ENCODE results near the gene OR51B4.
"Not testable (repeated sequence)": the region's sequence is repeated elsewhere in the genome, so short reads cannot be mapped to it uniquely, and the experiment has no call there.

Gene OR51B4, protein sequence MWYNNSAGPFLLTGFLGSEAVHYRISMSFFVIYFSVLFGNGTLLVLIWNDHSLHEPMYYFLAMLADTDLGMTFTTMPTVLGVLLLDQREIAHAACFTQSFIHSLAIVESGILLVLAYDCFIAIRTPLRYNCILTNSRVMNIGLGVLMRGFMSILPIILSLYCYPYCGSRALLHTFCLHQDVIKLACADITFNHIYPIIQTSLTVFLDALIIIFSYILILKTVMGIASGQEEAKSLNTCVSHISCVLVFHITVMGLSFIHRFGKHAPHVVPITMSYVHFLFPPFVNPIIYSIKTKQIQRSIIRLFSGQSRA

DNA sequence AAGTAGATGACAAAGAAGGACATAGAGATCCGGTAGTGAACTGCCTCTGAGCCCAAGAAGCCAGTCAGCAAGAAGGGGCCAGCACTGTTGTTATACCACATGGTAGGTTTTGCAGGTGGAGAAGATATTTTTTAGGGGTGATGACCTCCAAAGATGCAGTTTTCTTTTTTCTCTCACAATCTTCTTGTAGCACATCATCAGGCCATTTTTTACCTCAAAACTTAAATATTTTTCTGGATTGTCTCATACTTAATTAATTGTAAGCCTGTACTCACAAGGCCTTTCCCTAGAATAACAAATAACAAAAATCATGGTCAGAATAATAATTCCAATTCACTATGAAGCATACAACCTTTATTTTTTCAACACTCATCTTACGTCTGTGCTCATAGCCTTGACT is at the start of gene OR51B4:
Gene OR51B4, minus strand, starts transcription at position 101 of the 400 bp plus-strand sequence. Its CDS starts 0 bp downstream, at position 101.
- DNase-seq (ENCODE audit: low spot score): no peak

DNA sequence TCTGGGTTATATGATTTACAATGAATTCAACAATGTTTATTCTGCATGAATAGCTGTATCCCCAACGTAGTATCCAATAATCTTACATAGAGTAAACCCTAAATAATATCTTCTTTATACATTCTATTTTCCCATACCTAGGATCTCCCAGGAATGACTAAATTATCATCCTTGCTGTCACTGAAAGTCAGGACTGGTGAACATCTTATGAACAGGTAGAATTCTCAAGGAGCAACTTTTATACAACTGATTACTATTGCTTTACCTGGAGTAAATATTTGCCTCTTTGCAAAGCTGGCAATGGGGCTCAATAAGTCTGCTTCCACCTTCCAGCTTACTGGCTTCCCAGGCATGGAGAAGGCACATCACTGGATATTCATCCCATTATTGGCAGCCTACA is 49.5 kb upstream of the OR51B4 start, which contains the start of gene OR51B6:
Gene OR51B6, plus strand, starts transcription at position 301 of the 400 bp plus-strand sequence. Its CDS starts 0 bp downstream, at position 301.
- DNase-seq (ENCODE audit: low spot score): no peak

DNA sequence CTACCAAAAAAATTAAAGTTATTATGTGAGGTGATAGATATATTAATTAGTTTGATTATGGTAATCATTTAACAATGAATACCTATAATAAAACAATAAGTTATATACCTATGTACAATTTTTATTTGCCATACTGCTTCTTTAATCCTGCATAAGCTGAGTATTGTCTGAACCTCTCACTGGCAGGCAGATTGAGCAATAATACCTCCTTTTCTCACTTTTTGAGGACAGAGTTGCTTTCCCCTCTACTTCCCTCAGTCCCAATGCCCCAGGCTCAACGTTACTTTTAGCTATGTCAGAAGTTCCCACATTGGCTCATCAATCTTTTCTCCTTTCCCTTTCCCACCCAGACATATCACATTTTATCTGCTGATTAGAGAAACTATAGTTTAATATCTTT is 47.8 kb upstream of the OR51B4 start:
- no peak for DNase-seq (ENCODE audit: low spot score)

DNA sequence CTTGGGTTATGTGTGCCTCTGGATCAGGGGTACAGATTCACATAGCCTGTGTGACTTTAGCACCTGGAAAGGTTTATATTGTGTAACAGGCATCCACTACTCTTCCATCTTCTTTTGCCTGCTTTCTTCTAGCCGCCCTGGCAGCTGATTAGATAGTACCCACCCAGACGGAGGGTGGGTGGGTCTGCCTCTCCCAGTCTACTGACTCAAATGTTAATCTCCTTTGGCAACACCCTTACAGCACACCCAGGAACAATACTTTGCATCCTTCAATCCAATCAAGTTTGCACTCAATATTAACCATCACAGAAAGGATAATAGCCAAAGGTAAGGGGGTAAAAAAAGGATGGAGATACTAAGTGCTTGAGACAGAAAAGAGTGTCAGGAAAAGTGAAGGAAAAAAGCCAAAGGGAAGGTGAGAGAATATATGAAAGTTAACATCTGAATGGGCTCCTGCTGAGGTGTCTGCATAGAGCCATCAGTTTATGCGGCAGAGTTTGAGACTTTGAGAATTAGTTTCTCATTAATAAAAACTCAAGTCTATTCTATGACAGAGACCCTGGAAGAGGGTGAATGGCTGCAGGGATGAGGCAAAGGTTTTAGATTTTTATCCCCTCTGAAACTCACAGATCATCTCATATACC is 46.9 kb upstream of the OR51B4 start:
- DNase-seq (ENCODE audit: low spot score): no peak

DNA sequence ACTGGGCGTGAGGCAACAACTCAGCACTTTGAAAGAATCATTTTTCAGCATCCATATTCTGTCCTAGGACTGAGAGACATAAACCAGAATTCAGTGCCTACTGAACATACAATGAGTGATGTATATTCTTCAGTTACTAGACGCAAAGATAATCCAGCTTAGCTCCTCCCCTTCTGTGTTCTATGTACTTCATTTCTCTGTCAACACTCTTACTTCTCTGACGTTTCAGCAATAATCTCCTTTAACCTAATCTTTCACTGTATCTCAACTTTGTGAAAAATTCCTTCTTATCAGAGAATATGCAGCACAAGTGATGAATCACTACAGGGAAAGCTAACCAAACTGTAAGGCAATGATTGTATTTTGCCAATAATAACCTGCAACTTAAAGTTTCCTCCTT is 44.1 kb upstream of the OR51B4 start:
- DNase-seq (ENCODE audit: low spot score): no peak

DNA sequence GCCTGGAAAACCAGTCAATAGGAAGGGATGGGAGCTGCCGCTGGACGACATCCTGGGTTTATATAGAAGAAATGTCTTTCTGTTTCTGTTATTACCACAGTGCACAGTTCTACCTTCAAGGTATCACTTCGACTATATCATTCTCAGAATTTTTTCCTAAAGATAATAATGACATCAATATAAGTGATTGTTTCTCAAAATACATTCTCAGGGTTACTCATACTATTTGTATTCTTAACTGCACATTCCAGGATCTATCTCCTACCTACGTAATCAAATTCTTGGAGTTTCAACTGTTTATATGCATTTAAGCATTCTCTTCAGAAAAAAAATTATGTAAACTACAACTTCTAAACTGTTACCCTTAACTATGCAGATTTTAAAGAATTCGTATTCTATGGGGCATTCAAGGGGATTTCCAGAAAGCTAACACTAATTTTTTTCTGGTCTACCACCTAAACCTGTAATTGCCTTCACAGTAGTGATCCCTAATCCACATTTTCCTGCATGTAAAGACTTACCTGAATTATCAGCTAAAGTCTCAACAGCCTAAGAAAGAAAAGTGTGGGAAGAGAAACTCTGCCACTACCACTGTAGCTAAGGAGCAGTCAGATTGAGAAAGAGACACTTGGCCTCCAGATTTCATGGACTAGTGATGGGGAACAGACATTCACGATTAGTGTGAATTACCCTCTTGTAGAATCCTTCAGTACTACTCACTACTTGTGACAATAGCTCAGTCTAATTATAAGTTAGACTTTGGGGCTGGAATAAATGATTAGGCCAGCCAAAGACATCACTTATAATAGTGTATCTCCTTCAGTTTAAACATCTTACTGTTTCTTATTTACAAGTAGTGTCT is 42.0 kb upstream of the OR51B4 start, which contains the start of gene OR51B5:
Gene OR51B5, minus strand, starts transcription at position 51 of the 862 bp plus-strand sequence. Its CDS starts 0 bp downstream, at position 51.
- DNase-seq (ENCODE audit: low spot score): no peak

DNA sequence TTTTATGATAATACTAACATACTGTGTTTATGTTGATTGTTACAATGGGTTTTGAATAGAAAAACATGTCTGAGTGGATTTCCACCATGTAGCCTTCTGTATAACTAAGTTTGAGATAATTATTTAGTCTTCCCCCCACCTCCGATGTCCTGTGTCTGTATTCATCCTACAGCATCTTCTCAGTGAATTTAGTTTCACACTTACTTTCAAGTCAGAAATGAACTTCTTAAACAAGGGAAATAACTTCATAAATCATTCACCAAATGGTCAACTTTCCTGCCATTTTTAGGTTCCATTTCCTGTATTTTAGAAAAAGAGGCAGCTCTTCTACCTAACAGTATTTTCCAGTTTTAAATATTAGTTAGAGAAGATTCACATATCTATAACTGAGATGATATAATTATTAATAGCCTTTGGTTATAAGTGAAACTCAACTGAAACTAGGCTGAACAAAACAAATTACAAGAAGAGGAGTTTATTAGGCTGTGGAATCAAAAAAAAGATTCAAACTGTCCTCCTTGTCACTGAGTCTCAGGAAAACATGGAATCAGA is 38.1 kb upstream of the OR51B4 start:
- no peak for DNase-seq (ENCODE audit: low spot score)

DNA sequence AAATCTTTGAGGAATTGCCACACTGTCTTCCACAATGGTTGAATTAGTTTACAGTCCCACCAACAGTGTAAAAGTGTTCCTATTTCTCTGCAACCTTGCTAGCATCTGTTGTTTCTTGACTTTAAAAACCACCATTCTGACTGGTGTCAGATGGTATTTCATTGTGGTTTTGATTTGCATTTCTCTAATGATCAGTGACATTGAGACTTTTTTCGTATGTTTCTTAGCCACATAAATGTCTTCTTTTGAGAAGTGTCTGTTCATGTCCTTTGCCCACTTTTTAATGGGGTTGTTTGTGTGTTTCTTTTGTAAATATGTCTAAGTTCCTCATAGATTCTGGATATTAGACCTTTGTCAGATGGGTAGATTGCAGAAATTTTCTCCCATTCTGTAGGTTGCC is 35.5 kb upstream of the OR51B4 start:
- DNase-seq (ENCODE audit: low spot score): not testable (repeated sequence)

DNA sequence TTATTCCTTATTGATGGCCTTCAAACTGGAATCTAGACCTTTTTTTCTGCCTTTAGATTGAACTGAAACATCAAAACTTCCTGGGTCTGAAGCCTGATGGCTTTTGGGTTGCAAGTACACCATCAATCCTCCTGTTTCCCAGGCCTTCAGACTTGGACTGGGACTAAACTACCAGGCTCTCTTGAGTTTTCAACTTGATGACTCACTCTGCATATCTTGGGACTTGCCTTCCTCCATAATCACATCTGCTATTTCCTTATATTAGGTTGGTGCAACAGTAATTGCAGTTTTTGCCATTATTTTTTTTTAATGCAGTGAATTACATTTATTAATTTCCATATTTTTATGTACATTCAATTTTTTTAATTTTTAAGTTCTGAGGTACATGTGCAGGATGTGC is 34.6 kb upstream of the OR51B4 start:
- DNase-seq (ENCODE audit: low spot score): no peak

DNA sequence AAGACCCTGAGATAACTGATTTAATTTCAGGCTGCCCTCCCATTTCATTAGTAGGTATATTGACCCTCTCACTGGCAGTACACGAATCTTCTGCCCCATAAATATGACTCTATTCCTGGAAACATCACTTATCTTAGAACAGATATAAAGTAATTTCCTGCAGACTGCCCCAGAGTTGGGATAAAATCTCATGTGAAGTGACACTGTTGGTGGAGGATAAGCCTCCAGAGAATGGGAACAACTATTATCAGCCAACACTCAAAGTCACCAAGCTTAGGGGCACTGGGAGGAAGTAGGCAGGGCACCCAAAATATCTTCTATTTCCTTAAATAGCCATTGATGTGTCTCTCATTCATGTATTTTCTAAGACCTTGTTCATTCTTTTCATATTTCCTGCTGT is 33.4 kb upstream of the OR51B4 start:
- no peak for DNase-seq (ENCODE audit: low spot score)

DNA sequence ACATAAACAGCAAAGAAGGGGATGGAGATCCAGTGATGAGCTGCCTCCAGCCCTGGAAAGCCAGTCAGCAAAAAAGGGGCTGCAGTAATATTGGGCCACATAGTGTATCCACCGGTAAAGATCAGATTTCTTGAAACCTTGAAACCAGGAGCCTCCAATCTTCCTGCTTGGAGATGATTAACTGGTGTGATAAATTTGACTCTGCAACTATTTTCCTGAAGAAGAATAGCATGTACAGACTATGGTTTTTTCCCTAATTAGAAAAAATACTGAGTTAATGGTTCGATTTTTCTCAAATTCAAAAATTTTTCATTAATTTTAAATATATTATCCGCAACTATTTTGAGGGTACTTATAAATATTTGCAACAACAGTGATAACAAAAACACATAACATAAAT is 22.5 kb upstream of the OR51B4 start, which contains the start of gene OR51B2:
Gene OR51B2, minus strand, starts transcription at position 101 of the 400 bp plus-strand sequence. Its CDS starts 0 bp downstream, at position 101.
- DNase-seq (ENCODE audit: low spot score): no peak

DNA sequence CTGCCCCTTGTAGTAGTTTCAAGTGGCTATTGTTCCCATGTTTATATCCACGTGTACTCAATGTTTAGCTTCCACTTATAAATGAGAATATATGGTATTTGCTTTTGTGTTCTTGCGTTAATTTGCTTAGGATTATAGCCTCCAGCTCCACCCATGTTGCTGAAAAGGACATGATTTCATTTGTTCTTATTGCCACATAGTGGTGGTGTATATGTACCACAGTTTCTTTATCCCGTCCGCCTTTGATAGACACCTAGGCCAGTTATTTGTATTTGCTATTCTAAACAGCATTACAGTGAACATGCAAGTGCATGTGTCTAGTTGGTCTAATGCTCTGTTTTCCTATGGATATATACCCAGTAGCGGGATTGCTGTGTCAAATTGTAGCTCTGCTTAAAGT is 15.5 kb upstream of the OR51B4 start:
- no peak for DNase-seq (ENCODE audit: low spot score)

DNA sequence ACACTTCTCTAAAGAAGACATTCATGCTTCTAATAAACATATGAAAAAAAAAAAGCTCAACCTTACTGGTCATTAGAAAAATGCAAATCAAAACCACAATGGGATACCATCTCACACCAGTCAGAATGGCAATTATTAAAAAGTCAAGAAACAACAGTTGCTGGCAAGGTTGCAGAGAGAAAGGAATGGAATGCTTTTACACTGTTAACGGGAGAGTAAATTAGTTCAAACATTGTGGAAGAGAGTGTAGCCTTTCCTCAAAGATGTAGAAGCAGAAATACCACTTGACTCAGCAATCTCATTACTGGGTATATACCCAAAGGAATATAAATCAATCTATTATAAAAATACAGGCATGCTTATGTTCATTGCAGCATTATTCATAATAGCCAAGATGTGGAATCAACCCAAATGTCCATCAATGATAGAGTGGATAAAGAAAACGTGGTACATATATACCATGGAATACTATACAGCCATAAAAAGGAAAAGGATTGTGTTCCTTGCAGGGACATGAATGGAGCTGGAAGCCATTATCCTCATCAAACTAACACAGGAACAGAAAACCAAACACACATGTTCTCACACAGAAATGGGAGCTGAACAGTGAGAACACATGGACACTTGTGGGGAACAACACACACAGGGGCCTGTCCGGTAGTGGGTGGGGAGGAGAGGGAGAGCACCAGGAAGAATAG is 11.7 kb upstream of the OR51B4 start:
- DNase-seq (ENCODE audit: low spot score): not testable (repeated sequence)

DNA sequence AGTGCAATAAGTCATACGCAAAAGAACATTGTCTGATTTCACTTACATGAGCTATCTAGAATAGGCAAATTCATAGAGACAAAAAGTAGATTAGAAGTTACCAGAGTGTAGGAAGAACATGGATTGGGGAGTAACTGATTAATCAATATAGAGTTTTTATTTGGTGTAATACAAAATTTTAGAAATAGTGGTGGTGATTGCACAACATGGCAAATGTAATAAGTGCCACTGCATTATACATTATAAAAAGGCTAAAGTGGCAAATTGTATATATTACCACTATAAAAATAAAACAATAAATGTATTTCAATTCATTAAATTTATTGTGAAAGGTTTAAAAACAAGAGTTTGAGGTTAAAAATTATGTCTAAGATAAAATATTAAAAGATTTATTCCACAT is 8.7 kb upstream of the OR51B4 start:
- no peak for DNase-seq (ENCODE audit: low spot score)

DNA sequence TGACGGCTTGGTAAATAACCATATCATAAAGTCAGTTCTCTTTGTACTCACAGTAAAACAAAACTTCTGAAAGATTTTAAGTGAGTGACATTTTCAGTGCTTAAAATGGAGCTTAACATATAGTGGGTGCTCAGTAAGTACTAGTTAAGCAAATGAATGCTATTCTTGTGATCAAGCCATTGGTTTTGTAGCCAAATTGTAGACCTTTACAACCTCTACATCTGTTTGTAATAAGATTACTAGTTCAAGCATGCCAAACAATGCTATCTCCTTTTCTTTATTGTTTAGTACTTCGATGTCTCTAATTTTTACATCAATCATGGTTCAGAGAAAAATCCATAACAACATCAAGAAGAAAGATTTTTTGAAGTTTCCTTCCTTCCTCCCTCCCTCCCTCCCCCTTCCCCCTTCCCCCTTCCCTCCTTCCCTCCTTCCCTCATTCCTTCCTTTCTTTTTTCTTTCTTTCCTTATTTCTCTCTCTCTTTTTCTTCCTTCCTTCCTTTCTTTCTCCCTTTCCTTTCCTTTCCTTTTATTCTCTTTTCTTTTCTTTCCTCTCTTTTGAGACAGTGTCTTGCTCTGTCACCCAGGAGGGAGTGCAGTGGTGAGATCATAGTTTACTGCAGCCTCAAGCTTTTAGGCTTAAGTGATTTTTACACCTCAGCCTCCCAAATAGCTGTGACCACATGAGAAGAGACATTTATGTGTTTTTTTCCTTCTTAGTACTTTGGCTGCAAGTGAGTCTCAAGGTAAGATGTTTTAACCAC is 5.7 kb upstream of the OR51B4 start:
- no peak for DNase-seq (ENCODE audit: low spot score)

DNA sequence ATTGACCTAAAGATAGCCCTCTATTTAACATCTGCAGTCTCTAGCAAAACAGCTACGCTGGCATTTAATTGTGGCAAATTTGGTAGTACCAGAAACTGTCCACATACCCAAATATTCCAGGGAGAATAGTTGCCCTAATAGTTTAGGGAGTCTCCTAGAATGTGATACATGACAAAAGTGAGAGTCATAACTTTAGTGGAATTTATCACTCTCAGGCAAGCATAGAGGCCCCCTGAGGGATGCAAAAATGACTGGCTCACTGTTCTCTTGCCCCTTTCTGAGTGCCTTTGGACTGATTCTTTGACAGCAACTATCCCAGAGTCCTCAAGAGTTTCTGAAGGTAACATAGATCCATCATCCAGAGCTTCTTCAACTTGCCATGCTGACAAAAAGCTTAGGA is 2.3 kb upstream of the OR51B4 start:
- no peak for DNase-seq (ENCODE audit: low spot score)

DNA sequence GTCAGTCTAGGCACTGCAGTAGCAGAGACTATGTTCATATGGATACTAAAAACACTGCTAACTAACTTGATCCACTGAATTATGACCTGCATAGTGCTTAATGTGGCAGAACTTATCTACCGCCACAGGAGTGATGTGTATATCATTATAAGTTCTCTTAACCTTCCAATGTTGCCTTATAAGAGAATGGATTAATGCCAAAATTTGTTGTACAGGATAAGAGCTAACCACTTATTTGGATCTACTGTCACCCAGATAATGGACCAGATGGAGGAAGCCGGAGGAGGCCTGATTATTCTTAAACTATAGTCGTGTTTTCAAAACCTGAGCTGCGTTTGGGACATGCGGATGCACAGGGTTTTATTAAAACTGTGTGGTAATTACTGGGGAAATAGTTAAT is 1.9 kb upstream of the OR51B4 start:
- DNase-seq (ENCODE audit: low spot score): no peak

DNA sequence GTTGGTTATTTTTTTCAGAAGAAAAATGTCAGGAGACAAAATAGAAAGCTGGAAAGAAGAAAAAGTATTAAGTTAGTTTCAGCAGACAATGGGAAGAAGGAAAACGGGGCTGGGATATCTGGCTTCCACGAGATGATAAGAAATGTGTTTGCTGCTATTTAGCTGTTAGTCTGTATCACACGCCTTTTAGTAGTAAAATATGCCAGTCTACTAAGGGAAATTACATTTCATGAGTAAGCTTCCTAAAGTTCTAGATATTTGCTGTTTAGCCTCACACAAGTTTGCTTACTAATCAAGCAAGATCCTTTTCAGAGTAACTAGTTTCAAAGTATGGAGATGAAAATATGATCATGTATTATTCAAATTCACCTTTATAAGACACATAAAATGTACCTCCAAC is 1.5 kb downstream of the OR51B4 start:
- no peak for DNase-seq (ENCODE audit: low spot score)

DNA sequence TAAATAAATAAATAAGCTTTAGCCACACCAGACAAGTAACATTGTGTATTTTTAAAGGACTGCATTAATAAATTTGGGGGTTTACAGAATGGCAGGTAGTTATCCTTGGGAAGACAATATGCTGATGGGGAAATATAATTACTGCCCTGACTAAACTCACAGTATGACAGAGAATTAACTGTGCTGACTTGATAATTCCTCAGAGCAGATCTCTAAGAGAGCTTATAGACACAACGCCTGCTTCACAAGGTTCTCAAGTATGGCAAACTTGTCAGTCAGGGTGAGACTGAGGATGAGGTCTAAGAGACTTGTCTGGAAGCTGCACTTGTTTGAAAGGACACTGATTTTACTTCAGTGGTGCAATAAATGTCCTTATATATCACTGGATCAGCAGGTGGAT is 3.3 kb downstream of the OR51B4 start:
- no peak for DNase-seq (ENCODE audit: low spot score)

DNA sequence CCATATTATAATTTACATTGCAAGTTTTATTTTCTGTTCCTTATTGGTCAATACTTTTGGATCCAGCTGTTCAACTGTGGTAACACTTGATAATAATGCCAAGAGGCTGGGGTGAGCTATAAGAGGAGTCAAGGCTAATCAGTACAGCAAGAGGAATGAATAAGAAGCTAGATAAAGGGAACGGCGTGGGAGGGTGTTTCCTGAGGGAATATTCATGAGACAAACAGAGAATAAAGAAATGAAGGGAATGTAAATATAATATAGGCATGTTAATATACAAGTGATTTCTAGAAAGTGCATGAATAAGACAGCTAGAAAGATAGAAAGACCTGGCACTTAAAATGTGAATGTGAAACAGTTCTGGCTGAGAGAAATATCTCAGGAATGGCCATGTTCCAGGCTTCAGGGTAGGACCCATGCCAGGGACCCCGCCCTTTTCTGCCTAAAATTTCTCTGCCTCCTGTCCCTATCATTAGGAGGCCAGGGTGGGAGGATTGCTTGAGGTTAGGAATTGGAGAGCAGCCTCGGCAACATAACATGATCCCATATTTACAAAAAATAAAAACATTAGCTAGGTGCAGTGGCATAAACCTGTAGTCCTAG is 3.9 kb downstream of the OR51B4 start:
- no peak for DNase-seq (ENCODE audit: low spot score)

Measured in ecto neural progenitor cell (in vitro differentiated cells).